ENCODE results near the gene GRK4. TPM values are rescaled to one million over a fixed set of nuclear protein-coding genes. Genes with fewer than 3 reads are reported as not detected.
A peak's percentile ranks its signal among the peaks of the same experiment; 100 is the strongest.

Gene GRK4
- total and polyA plus RNA-seq, 10 of the 15 experiments (the other 5 are each of a cell fraction or from before 2014, with no cell fraction given) = 1.1 to 4.0 (median 2.5) TPM

DNA sequence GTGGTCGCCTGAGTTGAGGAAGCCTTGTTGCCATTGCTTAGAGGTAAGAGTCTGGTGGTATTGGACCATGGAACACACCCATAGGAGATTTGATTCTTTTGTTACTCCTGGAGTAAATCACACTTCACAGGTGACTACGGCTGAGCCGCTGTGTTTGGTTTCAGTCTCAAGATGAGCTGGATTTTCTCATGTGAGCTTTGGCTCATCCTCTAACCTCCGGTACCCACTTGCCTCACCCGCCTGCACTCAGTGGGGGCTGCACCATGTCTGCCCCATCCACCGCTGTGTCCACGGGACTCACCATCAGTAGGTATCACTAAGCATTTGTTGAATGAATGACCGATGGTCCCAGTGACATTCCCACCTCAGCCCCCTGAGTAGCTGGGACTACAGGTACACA is 58.3 kb downstream of the GRK4 start:
- H3K9ac ChIP-seq (ENCODE audit: control insufficient read depth, insufficient read depth, low read length) = no peak overlapping the region
- ChIA-PET SMC1A (ENCODE audit: uncharacterized antibody, unreplicated experiment) (interaction anchor here (0.6 kb wide), 1 partner anchor 12 kb away, joined by 4 read pairs; no protein-coding TSS in a partner anchor), CTCF (interaction anchor here (0.6 kb wide), 1 partner anchor 15 kb away, joined by 3 read pairs; no protein-coding TSS in a partner anchor), RAD21 (ENCODE audit: unreplicated experiment) (interaction anchor here (1.1 kb wide), 1 partner anchor 14 kb away, joined by 4 read pairs; no protein-coding TSS in a partner anchor), POLR2A (interaction anchor here (1.4 kb wide), 1 partner anchor 12 kb away, joined by 3 read pairs; no protein-coding TSS in a partner anchor)
- intact Hi-C loops (cut with micrococcal nuclease; ENCODE audit: unreplicated experiment) = no loop called here
- H3K4me3 ChIP-seq = no peak overlapping the region
- no peaks in the 10 kb centered on the region for H3K36me3 ChIP-seq (ENCODE audit: control insufficient read depth in 2 of 2, insufficient read depth in 2 of 2, low read length in 1 of 2)
- TF ChIP-seq BHLHE40 (IDR thresholded peaks at IDR 0.05; ENCODE audit: borderline replicate concordance in 1 of 2, low read depth in 2 of 2, low read length in 1 of 2) = peak in 1 of 2 experiments; percentile 42; a peak in 1 of 4 replicates
- TF ChIP-seq TCF3 (IDR thresholded peaks at IDR 0.05; ENCODE audit: borderline replicate concordance, insufficient read depth, low read depth, low read length) = 0 out of 2 replicates have a peak, but pooled peaks have one; percentile 52
- TF ChIP-seq JUNB (IDR thresholded peaks at IDR 0.05) = peak; percentile 54; the same call in 1 of the 2 replicates
- TF ChIP-seq, protein P1, sequence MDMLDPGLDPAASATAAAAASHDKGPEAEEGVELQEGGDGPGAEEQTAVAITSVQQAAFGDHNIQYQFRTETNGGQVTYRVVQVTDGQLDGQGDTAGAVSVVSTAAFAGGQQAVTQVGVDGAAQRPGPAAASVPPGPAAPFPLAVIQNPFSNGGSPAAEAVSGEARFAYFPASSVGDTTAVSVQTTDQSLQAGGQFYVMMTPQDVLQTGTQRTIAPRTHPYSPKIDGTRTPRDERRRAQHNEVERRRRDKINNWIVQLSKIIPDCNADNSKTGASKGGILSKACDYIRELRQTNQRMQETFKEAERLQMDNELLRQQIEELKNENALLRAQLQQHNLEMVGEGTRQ (IDR thresholded peaks at IDR 0.05; ENCODE audit: borderline replicate concordance, low read depth, low read length) = no peak
- no peak for TF ChIP-seq CHD1 (IDR thresholded peaks at IDR 0.05; ENCODE audit: low read depth, low read length)
- H3K27ac ChIP-seq (ENCODE audit: control insufficient read depth, insufficient read depth) = no peak overlapping the region
- peak overlapping the region; percentile 77 for H3K4me2 ChIP-seq (ENCODE audit: control insufficient read depth, insufficient read depth)
- no peaks in the 10 kb centered on the region for H3K27me3 ChIP-seq (replicated peaks in 1 of 2; ENCODE audit: control insufficient read depth in 2 of 2, insufficient read depth in 2 of 2, low read length in 1 of 2)
- in situ Hi-C loops (cut with MboI) = no loop called here
- FAIRE-seq (peak; percentile 68), DNase-seq (ENCODE audit: low read depth, low spot score) (no peak), ATAC-seq (peak; percentile 87)
- peaks cover 8% of the 10 kb centered on the region; the same call in 2 of the 3 replicates for H3K9me3 ChIP-seq (replicated peaks; ENCODE audit: control insufficient read depth, insufficient read depth, low read length)
- no TSS peak for BruUV-seq (replicated peaks)
- no peaks in the 10 kb centered on the region for H3K79me2 ChIP-seq (ENCODE audit: control insufficient read depth, insufficient read depth, low read length)
- no peaks in the 10 kb centered on the region for H4K20me1 ChIP-seq (ENCODE audit: control insufficient read depth, insufficient read depth)
- peaks cover 29% of the 10 kb centered on the region for H3K4me1 ChIP-seq (ENCODE audit: control insufficient read depth, insufficient read depth, low read length)
- WGBS (ENCODE audit: insufficient coverage, insufficient replicate concordance, low lambda C conversion rate, missing lambda C conversion rate) = 6% methylated on average over 8 of the region's 8 CpGs
- H2AFZ ChIP-seq (ENCODE audit: control insufficient read depth, low read depth, low read length) = peak overlapping the region; percentile 17; the same call in 1 of the 2 replicates
